Duodenal mucosa (tissue), 2 donors: ENCODE data around the gene ZNF398.
A peak's percentile ranks its signal among the peaks of the same experiment; 100 is the strongest.

Experiments
- H3K27ac ChIP-seq: one replicate; pipeline ENCODE4 v1.7.0; 2013; ENCODE audit warnings: low read depth, low read length
- H3K27me3 ChIP-seq, 2 donors: one replicate each; pipeline ENCODE4 v1.7.0; 2013; ENCODE audit warnings: low read length in 2 of 2, control low read depth in 1 of 2; ENCODE audit not compliant: insufficient read depth in 2 of 2, control insufficient read depth in 1 of 2
- H3K36me3 ChIP-seq, 2 donors: one replicate each; pipeline ENCODE4 v1.7.0; 2013; ENCODE audit warnings: low read length in 2 of 2, control low read depth in 1 of 2; ENCODE audit not compliant: insufficient read depth in 2 of 2, control insufficient read depth in 1 of 2
- H3K4me1 ChIP-seq, 2 donors: one replicate each; pipeline ENCODE4 v1.7.0; 2013; ENCODE audit warnings: low read length in 2 of 2, control low read depth in 1 of 2; ENCODE audit not compliant: insufficient read depth in 2 of 2, control insufficient read depth in 1 of 2
- H3K4me3 ChIP-seq, 2 donors: one replicate each; pipeline ENCODE4 v1.7.0; 2013; ENCODE audit warnings: low read length in 2 of 2, low read depth in 1 of 2
- H3K9ac ChIP-seq, 2 donors: one replicate each; pipeline ENCODE4 v1.7.0; 2013; ENCODE audit warnings: low read length in 2 of 2, low read depth in 1 of 2
- H3K9me3 ChIP-seq, 2 donors: one replicate each; pipeline ENCODE4 v1.7.0; 2013; ENCODE audit warnings: low read length in 2 of 2, control low read depth in 1 of 2; ENCODE audit not compliant: control insufficient read depth in 1 of 2

The ZNF398 gene, protein sequence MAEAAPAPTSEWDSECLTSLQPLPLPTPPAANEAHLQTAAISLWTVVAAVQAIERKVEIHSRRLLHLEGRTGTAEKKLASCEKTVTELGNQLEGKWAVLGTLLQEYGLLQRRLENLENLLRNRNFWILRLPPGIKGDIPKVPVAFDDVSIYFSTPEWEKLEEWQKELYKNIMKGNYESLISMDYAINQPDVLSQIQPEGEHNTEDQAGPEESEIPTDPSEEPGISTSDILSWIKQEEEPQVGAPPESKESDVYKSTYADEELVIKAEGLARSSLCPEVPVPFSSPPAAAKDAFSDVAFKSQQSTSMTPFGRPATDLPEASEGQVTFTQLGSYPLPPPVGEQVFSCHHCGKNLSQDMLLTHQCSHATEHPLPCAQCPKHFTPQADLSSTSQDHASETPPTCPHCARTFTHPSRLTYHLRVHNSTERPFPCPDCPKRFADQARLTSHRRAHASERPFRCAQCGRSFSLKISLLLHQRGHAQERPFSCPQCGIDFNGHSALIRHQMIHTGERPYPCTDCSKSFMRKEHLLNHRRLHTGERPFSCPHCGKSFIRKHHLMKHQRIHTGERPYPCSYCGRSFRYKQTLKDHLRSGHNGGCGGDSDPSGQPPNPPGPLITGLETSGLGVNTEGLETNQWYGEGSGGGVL

DNA sequence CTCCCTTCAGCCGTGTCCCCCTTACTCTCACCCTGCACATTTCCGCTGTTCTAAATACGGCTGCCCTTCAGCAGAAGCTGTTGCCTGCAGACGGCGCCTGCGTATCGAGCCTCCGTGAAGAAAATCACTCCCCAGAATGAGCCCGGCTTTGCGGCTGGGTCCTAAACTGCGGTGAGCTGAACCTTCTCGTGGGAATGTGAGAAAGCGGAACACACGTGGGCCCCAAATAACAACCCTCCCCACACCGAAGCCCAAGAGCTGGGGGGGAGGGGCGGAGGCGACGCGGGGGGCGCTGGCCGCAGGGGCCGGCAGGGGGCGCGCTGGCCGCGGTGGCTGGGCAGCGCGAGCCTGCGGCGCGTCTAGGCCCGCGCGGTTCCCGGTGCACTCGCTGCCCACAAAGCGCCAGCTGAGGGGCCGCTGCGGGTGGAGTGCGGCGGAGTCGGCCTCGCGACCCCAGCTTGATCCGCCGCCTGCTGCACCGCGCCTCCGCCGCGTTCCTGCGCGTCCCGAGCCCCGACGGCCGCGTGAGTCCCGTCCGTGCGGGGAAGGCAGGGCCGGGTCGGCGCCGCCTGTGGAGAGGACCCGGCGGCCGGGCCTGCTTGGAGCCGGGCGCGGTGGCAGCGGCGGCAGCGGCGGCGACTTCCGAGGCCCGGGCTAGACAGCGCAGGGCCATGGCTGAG, at the start of gene ZNF398:
Gene ZNF398, plus strand, starts transcription at position 382 of the 680 bp plus-strand sequence. Its CDS starts 290 bp downstream, at position 672.
- Histone ChIP-seq H3K36me3 (peaks cover 0 to 3% of the 10 kb centered on the region in 2 donors), H3K9ac (peak within 1 kb of the TSS; percentile 92 to 95), H3K9me3 (no peaks in the 10 kb centered on the region), H3K27ac (peak within 1 kb of the TSS; percentile 84), H3K4me1 (peaks cover 8 to 16% of the 10 kb centered on the region in 2 donors), H3K4me3 (peak within 1 kb of the TSS; percentile 93 to 95), H3K27me3 (no peaks in the 10 kb centered on the region)

DNA sequence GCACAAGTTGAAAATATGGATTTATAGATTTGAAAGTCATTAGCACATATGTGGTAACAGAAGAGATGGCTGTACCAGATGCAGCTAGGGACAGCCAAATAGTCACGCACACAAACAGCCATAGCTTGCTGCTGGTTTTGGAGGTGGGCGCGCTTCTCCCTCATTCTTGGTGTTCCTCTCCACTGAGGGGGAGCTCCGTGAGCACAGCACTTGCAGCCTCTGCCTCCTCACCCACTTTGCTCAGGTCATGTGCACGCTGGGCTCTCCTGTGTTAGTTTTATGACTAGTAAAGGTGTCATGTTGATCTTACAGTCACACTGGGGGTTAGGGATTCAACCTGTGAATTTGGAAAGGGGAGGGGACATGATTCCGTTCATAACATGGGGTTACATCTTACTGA, 48.2 kb upstream of the ZNF398 start:
- H3K27ac ChIP-seq: no peak overlapping the region
- H3K9me3 ChIP-seq: no peaks in the 10 kb centered on the region
- H3K36me3 ChIP-seq: peaks cover 0 to 2% of the 10 kb centered on the region in 2 donors

DNA sequence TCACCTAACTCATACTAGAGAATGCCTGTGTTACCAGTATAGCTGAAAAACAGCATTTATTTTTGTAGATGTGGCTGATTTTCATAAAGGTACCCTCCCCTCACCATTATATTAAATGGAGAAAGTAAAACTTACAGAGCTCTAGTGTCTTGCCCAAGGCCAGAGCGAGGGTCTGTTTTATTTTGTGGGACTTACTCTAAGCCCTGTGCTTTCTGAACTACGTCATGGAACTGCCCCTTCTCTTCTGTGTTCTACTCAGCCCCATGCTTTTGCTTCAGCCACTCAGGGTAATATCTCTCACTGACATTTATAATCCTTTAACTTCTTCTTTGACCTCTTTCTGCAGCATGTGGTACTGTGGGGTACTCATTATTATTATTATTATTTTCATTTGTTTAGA, 46.4 kb upstream of the ZNF398 start:
- Histone ChIP-seq H3K4me1 (no peaks in the 10 kb centered on the region), H3K27me3 (no peaks in the 10 kb centered on the region), H3K4me3 (no peak overlapping the region), H3K9ac (no peak overlapping the region), H3K9me3 (no peaks in the 10 kb centered on the region), H3K36me3 (peaks cover 0 to 4% of the 10 kb centered on the region in 2 donors), H3K27ac (no peak overlapping the region)

More for the DNA sequence above, 48.2 kb upstream of the ZNF398 start:
- no peaks in the 10 kb centered on the region for H3K4me1 ChIP-seq
- H3K9ac ChIP-seq: no peak overlapping the region
- no peak overlapping the region for H3K4me3 ChIP-seq
- no peaks in the 10 kb centered on the region for H3K27me3 ChIP-seq

DNA sequence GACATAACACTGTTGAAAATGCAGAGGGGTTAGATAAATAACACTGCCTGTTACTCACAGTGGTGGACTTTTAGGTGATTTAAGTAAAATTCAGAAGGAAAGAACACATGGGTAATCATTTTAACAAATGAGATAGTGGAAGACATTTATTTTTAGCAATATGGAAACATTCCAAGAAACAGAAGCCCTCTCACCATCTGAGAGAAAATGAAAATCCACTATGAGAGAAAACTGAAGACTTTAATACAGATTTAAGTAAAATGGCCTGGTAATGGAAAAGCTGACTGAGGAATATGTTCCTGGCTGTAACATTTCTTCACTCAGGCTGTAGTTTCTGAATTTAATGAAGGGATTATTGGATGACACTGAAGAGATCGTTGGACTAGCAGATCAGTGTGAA, 44.6 kb upstream of the ZNF398 start:
- Histone ChIP-seq H3K4me3 (no peak overlapping the region), H3K27me3 (no peaks in the 10 kb centered on the region), H3K36me3 (peaks cover 0 to 4% of the 10 kb centered on the region in 2 donors), H3K9ac (no peak overlapping the region), H3K9me3 (no peaks in the 10 kb centered on the region), H3K27ac (no peak overlapping the region), H3K4me1 (no peaks in the 10 kb centered on the region)

DNA sequence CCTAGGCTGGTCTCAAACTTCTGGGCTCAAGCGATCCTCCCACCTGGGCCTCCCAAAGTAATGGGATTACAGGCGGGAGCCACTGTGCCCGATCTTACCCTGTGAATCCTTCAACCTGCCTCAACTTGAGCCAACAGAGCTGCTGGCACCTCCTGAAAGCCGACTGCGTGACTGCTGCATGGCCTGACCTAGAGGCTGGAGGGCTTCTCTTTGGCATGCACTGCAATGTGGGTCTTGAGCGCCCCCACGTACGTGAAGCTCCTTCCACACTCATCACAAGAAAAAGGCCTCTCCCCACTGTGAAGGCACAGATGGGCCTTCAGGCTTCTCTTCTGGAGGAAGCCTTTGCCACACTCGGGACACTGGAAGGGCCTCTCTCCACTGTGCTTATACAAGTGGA, 43.8 kb upstream of the ZNF398 start:
- no peaks in the 10 kb centered on the region for H3K4me1 ChIP-seq
- peaks cover 0 to 4% of the 10 kb centered on the region in 2 donors for H3K36me3 ChIP-seq
- no peak overlapping the region for H3K9ac ChIP-seq
- no peak overlapping the region for H3K4me3 ChIP-seq
- no peaks in the 10 kb centered on the region for H3K9me3 ChIP-seq
- no peak overlapping the region for H3K27ac ChIP-seq
- H3K27me3 ChIP-seq: no peaks in the 10 kb centered on the region

DNA sequence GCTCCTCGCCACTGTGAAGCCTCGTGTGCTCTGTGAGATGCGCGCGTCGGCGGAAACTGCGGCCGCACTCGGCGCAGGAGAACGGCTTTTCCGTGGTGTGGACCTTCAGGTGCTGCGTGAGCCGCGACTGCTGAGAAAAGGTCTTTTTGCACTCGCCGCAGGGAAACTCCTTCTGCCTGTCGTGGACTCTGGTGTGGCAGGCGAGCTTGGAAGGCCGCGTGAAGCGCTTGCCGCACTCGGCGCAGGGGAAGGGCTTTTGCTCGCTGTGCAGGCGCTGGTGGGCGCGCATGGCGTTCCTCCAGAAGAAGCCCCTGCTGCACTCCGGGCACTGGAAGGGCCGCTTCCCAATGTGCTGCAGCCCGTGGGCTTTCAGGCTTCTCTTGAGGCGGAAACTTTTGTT, 43.0 kb upstream of the ZNF398 start:
- Histone ChIP-seq H3K27ac (no peak overlapping the region), H3K36me3 (peaks cover 0 to 4% of the 10 kb centered on the region in 2 donors), H3K4me3 (no peak overlapping the region), H3K9me3 (no peaks in the 10 kb centered on the region), H3K27me3 (no peaks in the 10 kb centered on the region), H3K4me1 (no peaks in the 10 kb centered on the region), H3K9ac (no peak overlapping the region)

DNA sequence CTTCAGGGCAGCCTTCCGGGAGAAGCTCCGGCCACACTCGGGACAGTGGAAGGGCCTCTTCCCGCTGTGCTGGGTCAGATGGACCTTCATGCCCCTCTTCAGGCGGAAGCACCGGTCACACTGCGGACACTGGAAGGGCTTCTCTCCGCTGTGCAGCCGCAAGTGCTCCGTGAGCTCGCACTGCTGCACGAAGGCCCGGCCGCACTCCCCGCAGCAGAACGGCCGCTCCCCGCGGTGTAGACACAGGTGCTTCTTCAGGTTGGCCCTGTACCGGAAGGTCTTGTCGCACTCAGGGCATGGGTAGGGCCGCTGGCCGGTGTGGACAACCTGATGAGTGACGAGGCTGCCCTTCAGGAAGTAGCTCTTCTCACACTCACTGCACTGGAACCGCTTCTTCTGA, 42.5 kb upstream of the ZNF398 start:
- no peak overlapping the region for H3K4me3 ChIP-seq
- peaks cover 0 to 4% of the 10 kb centered on the region in 2 donors for H3K36me3 ChIP-seq
- H3K9ac ChIP-seq: no peak overlapping the region
- no peaks in the 10 kb centered on the region for H3K9me3 ChIP-seq
- no peaks in the 10 kb centered on the region for H3K27me3 ChIP-seq
- no peaks in the 10 kb centered on the region for H3K4me1 ChIP-seq
- no peak overlapping the region for H3K27ac ChIP-seq

DNA sequence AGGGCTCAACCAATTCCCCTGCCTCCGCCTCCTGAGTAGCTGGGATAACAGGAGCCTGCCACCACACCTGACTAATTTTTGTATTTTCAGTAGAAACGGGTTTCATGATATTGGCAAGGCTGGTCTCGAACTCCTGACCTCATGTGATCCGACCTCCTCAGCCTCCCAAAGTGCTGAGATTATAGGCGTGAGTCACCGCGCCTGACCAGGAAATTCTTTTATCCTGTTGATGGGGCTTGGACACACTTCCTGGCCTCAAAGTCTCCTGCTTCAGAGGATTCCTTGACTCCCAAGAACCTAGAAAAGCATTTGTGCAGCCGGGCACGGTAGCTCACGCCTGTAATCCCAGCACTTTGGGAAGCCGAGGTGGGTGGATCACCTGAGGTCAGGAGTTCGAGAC, 37.3 kb upstream of the ZNF398 start:
- Histone ChIP-seq H3K4me1 (no peaks in the 10 kb centered on the region), H3K27ac (no peak overlapping the region), H3K4me3 (no peak overlapping the region), H3K27me3 (no peaks in the 10 kb centered on the region), H3K9ac (no peak overlapping the region), H3K36me3 (no peaks in the 10 kb centered on the region), H3K9me3 (no peaks in the 10 kb centered on the region)

DNA sequence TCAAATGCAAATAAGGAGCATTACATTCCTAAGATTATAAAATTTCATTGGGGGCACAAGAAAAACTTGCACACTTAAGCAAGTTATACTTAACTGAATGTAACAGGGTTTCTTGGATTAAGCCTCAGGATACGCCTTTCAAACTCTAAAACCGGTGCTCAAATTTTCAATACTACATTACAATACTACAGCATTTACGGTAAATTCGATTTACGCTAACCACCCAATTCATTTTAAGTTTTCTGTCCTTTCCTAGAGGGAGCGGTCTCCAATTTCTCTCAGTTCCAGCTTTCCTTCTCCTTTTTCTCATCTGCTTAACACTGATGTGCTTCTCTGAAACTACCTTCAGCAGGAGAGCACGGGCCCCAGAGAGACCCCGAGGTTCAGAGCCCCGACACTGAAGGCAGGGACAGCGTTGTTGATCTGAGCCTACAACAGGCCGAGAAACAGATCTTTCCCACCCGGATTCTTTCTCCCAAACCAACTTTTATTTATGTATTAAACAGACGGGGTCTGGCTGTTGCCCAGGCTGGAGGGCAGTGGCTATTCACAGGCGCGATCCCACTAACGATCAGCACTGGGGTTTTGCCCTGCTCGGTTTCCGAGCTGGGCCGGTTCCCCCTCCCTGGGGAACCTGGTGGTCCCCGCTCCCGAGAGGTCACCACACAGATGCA, 21.9 kb upstream of the ZNF398 start:
- Histone ChIP-seq H3K36me3 (no peaks in the 10 kb centered on the region), H3K9me3 (peaks cover 0 to under 1% of the 10 kb centered on the region in 2 donors), H3K4me1 (peaks cover 3 to 9% of the 10 kb centered on the region in 2 donors), H3K4me3 (peak overlapping the region; percentile 97 to 98), H3K27ac (peak overlapping the region; percentile 88), H3K27me3 (no peaks in the 10 kb centered on the region), H3K9ac (peak overlapping the region; percentile 95 to 96)
